Calu3 (cell line): ENCODE measurements around the gene CAMK1D. TPM values are rescaled to one million over a fixed set of nuclear protein-coding genes. Genes with fewer than 3 reads are reported as not detected.
A peak's percentile ranks its signal among the peaks of the same experiment; 100 is the strongest.

Experiments
- BruUV-seq: library from RNA; stranded (reverse); fragments of 400-500 nt; replicated peaks from 2 replicates; lab custom pipeline; 2021; lab: Mats Ljungman, UMichigan
- CTCF ChIA-PET: fragments of 300-600 bp; sonication (Branson Sonifier 250); formaldehyde crosslinking; loops from one replicate; lab custom pipeline; 2022; ENCODE audit warnings: antibody characterized with exemption; lab: Charles Lee
- DNase-seq: peaks from one replicate; pipeline ENCODE4 v3.0.0; 2022
- H3K27ac Mint-ChIP-seq: one replicate; pipeline ENCODE4 v1.8.0; 2022; ENCODE audit warnings: mixed read lengths; ENCODE audit not compliant: unreplicated experiment
- H3K27me3 Mint-ChIP-seq: one replicate; pipeline ENCODE4 v1.8.0; 2022; ENCODE audit warnings: mixed read lengths; ENCODE audit not compliant: unreplicated experiment
- H3K36me3 Mint-ChIP-seq: one replicate; pipeline ENCODE4 v1.8.0; 2022; ENCODE audit warnings: mild to moderate bottlenecking, moderate library complexity, mixed read lengths; ENCODE audit not compliant: insufficient read depth, unreplicated experiment
- H3K4me1 Mint-ChIP-seq: one replicate; pipeline ENCODE4 v1.8.0; 2022; ENCODE audit warnings: mild to moderate bottlenecking, low read depth, mixed read lengths; ENCODE audit not compliant: unreplicated experiment
- H3K4me3 Mint-ChIP-seq: one replicate; pipeline ENCODE4 v1.8.0; 2022; ENCODE audit warnings: mild to moderate bottlenecking, low read depth, moderate library complexity, mixed read lengths; ENCODE audit not compliant: unreplicated experiment
- H3K9me3 Mint-ChIP-seq: one replicate; pipeline ENCODE4 v1.8.0; 2022; ENCODE audit warnings: low read depth, mixed read lengths; ENCODE audit not compliant: unreplicated experiment
- intact Hi-C: fragments of 100-400 bp; cut with micrococcal nuclease; formaldehyde crosslinking; loops from one replicate; pipeline ENCODE4 v1.10.0; 2022; ENCODE audit not compliant: unreplicated experiment
- total RNA-seq: library from RNA; stranded (reverse); gene quantifications from 2 replicates; pipeline ENCODE4 v1.2.3, GENCODE V29; 2022
- TF ChIP-seq, protein P1 (sequence below): fragments of 200-600 bp; IDR thresholded peaks from one replicate; pipeline ENCODE4 v1.8.0; 2022; ENCODE audit warnings: antibody characterized with exemption; ENCODE audit not compliant: unreplicated experiment

CAMK1D gene
- total RNA-seq, 1 experiment from 2014 or later: 2.6 TPM

DNA sequence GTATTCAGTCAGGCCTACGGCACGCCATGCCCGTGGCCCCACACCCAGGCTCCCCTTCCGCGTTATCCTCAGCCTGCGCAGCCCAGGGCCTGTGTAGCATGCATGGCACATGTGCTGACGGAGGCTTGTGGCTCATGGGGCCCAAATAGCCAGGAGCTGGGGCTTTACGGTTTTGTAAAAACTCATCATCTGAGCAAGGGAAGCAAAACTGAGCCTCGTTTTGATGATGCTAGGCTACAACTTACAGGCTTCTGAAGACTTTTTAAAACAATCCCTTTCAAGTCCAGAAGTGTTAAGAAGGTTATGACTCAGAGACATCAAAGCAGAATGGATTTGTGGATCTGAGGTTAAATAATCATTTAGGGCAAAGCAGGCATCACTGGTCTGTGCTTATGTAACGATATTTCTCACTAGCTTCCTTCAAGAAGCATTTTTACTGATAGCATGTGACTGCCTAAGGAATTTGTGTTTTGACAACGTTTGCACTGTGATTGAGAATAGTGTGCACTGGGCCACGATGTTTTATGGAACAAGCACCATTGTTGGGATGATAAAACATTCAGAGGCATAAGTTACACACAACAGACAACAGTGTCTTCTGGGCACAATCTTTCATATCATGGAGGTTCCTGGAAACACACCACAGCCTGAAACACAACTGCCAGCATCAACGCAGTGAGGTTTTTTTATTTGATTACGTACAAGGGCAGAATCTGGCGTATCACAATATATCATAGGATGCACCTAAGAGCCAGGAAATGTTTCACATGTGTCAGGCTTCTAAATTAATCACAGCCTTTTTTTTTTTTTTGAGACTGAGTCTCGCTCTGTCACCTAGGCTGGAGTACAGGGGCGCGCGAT is 377.9 kb downstream of the CAMK1D start:
- no peak for DNase-seq
- H3K27me3 Mint-ChIP-seq: peaks cover 13% of the 10 kb centered on the region
- H3K36me3 Mint-ChIP-seq: no peaks in the 10 kb centered on the region
- H3K27ac Mint-ChIP-seq: no peak overlapping the region
- intact Hi-C loops: no loop called here
- BruUV-seq: no TSS peak
- H3K4me1 Mint-ChIP-seq: no peaks in the 10 kb centered on the region
- H3K4me3 Mint-ChIP-seq: no peak overlapping the region
- H3K9me3 Mint-ChIP-seq: no peaks in the 10 kb centered on the region
- TF ChIP-seq, protein P1, sequence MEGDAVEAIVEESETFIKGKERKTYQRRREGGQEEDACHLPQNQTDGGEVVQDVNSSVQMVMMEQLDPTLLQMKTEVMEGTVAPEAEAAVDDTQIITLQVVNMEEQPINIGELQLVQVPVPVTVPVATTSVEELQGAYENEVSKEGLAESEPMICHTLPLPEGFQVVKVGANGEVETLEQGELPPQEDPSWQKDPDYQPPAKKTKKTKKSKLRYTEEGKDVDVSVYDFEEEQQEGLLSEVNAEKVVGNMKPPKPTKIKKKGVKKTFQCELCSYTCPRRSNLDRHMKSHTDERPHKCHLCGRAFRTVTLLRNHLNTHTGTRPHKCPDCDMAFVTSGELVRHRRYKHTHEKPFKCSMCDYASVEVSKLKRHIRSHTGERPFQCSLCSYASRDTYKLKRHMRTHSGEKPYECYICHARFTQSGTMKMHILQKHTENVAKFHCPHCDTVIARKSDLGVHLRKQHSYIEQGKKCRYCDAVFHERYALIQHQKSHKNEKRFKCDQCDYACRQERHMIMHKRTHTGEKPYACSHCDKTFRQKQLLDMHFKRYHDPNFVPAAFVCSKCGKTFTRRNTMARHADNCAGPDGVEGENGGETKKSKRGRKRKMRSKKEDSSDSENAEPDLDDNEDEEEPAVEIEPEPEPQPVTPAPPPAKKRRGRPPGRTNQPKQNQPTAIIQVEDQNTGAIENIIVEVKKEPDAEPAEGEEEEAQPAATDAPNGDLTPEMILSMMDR: no peak
- CTCF ChIA-PET: no interaction called here

DNA sequence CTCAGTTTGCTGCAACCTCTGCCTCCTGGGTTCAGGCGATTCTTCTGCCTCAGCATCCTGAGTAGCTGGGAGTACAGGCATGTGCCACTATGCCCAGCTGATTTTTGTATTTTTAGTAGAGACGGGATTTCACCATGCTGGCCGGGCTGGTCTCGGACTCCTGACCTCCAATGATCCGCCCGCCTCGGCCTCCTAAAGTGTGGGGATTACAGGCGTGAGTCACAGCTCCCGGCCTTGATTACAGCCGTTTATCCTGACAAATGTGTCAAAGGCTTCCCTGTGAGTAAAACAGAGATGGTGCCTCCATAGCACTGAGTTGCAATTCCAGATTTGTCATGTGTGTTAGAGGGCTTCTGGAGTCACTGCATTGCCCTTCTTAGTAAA is 378.5 kb downstream of the CAMK1D start:
- intact Hi-C loops: no loop called here
- Mint-ChIP-seq H3K9me3 (no peaks in the 10 kb centered on the region), H3K27me3 (peaks cover 6% of the 10 kb centered on the region), H3K4me1 (no peaks in the 10 kb centered on the region), H3K36me3 (no peaks in the 10 kb centered on the region), H3K4me3 (no peak overlapping the region), H3K27ac (no peak overlapping the region)
- BruUV-seq: no TSS peak
- CTCF ChIA-PET: no interaction called here
- TF ChIP-seq, protein P1: no peak
- DNase-seq: peak; percentile 43

DNA sequence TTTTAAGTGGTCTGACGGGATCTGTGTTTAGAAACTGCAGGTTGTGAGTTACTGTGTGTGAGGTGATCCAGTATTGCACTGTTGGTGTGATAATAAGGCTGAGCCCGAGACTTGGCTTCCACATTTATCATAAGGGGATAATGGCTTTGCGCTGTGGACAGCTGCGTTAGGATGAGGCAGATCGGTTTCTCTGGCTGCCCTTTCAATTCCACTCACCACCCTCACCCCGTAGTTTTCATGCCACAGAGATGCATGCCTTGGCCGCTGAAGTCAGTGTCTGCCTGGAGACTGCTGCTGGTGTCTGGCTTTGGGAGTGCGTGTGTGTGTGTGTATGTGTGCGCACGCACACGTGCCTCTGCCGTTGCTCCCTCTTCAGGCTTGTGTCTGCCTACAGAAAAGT is 379.1 kb downstream of the CAMK1D start:
- TF ChIP-seq, protein P1: no peak
- H3K9me3 Mint-ChIP-seq: no peaks in the 10 kb centered on the region
- H3K4me1 Mint-ChIP-seq: no peaks in the 10 kb centered on the region
- no TSS peak for BruUV-seq
- no peaks in the 10 kb centered on the region for H3K27me3 Mint-ChIP-seq
- CTCF ChIA-PET: no interaction called here
- H3K4me3 Mint-ChIP-seq: no peak overlapping the region
- no peaks in the 10 kb centered on the region for H3K36me3 Mint-ChIP-seq
- DNase-seq: no peak
- intact Hi-C loops: no loop called here
- no peak overlapping the region for H3K27ac Mint-ChIP-seq

DNA sequence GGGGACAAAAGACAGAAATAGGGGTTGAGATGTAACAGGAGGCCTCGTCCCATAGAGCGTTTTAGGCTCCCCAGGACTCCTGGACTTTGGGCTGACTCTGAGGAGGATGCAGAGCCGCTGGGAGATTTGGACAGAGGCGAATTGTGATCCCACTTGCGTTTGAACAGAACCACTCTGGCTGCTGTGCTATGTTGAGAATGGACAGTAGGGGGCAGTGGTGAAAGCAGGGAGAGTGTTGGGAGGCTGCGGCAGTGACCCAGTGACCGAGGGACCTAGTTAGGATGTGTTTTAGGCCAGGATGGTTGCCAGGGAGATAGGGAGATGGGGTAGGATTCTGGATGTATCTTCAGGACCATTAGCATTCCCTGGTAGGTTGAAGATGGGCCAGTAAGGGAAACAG is 380.5 kb downstream of the CAMK1D start:
- Mint-ChIP-seq H3K4me1 (no peaks in the 10 kb centered on the region), H3K9me3 (no peaks in the 10 kb centered on the region), H3K36me3 (no peaks in the 10 kb centered on the region), H3K4me3 (no peak overlapping the region), H3K27me3 (no peaks in the 10 kb centered on the region), H3K27ac (no peak overlapping the region)
- BruUV-seq: no TSS peak
- CTCF ChIA-PET: no interaction called here
- no peak for DNase-seq
- TF ChIP-seq, protein P1: no peak
- intact Hi-C loops: no loop called here
